HT-29 (cell line): ENCODE data around the gene TEAD1. TPM values are rescaled to one million over a fixed set of nuclear protein-coding genes. Genes with fewer than 3 reads are reported as not detected.
"Not testable (repeated sequence)": the region's sequence is repeated elsewhere in the genome, so short reads cannot be mapped to it uniquely, and the experiment has no call there.

Experiments used
- DNase-seq: peaks from one replicate; pipeline ENCODE4 v3.0.0-alpha.2; 2015; ENCODE audit warnings: low spot score
- total RNA-seq: library from RNA; depleted of rRNA; stranded (reverse); fragments of >200 nt; shearing (Covaris generic); gene quantifications from 2 replicates; pipeline ENCODE4 v1.2.3, GENCODE V29; 2014

TEAD1 gene
- total RNA-seq, 1 experiment from 2014 or later = 102 TPM

- DNase-seq = no peak
Measured at GRCh38 chr11:12734625-12735024, 60.4 kb downstream of the TEAD1 start.

- DNase-seq = no peak
Measured at GRCh38 chr11:12735262-12735661, 61.0 kb downstream of the TEAD1 start.

GRCh38 chr11:12737024-12737423, 62.8 kb downstream of the TEAD1 start:
- no peak for DNase-seq

DNA sequence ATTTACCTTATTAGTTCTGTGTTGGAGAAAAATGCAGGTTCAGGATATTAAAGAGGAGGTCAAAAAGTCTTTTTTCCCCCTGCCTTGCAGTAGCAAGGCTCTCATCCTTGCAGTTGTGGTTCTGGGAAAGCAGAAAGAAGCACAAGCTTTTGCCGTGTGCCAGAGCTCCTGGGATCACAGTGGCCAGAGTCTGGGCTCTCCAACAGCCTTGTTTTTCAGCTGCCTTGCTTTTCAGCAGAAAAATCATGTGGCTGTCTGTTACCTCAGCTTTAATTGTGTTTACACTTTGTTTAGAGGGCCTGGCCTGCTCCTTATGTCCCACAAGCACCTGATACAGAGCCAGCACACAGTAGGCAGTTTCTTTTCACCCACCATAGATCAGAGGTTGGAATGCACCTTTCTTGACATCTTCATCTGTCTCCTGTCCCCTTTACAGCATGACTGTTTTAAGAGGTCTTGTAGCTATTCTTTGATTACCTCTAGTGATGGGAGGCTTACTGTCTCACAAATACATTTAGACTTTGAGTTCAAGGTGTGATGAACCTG, 67.5 kb downstream of the TEAD1 start:
- DNase-seq = no peak

- DNase-seq = no peak
Measured at GRCh38 chr11:12743834-12744449, 69.7 kb downstream of the TEAD1 start.

- DNase-seq = peak; percentile 63
Measured at GRCh38 chr11:12744826-12745502, 70.7 kb downstream of the TEAD1 start.

DNA sequence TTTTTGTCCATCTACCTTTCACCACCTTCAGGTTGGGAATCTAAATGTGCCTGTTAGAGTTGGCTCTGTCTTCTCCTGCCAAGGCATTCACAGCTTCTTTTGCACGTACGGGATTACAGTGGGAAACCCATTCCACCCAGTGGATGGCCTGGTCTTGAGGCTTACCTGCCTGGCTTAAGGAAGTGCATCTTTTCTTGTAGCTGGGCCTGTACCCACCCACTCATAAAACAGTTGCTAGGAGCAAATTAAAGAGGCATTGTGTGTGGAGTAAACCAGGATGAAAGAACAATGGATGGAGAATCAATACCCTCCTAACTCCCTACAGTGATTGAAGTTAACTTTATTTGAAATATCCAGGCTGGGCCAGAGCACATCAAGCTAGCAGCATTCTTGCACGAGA, 71.6 kb downstream of the TEAD1 start:
- DNase-seq = peak; percentile 85

DNA sequence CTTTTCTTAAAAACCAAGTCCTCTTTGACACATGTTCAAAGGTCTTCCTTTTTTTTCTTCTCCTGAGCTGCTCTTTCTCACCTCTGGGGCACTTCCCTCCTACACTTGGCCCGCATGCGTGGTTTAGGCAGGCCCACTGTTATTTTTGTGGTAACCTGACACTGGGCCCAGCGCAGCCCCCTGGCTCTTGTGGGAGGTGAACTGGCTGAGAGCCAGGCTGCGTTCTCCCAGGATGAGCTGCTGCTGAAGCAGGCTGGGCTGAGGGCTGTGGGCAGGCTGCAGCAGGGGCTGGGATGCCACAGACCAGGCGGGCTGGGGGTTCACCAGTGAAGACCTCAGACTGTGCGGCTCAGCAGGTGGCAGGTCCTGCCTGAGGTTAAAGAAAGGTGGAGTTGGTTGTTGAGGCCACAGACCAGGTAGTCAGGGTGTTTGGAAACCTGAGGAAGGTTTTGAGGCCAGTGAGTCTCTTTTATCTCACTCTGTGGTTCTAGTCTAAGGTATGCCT, 72.4 kb downstream of the TEAD1 start:
- peak; percentile 74 for DNase-seq

- no peak for DNase-seq
Measured at GRCh38 chr11:12748561-12748960, 74.3 kb downstream of the TEAD1 start.

- DNase-seq = no peak
Measured at GRCh38 chr11:12749442-12749841, 75.2 kb downstream of the TEAD1 start.

DNA sequence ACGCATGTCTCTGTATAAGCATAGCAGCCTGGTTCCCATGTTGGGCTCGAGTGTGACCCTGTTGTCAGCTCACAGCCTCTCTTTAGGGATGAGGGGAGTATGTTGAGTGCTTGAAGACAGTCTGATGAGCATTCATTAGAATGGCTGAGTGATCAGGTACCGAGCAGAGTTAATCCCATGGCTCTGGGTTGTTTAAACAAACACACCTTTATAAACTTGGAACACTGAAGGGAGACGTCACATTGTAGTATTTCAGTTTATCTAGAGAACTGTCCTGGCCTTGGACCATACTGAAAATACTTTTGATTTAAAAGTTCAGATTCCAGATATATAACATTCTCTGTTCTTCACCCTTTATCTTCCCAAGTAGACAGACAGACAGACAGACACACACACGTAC, 76.0 kb downstream of the TEAD1 start:
- DNase-seq = no peak

DNA sequence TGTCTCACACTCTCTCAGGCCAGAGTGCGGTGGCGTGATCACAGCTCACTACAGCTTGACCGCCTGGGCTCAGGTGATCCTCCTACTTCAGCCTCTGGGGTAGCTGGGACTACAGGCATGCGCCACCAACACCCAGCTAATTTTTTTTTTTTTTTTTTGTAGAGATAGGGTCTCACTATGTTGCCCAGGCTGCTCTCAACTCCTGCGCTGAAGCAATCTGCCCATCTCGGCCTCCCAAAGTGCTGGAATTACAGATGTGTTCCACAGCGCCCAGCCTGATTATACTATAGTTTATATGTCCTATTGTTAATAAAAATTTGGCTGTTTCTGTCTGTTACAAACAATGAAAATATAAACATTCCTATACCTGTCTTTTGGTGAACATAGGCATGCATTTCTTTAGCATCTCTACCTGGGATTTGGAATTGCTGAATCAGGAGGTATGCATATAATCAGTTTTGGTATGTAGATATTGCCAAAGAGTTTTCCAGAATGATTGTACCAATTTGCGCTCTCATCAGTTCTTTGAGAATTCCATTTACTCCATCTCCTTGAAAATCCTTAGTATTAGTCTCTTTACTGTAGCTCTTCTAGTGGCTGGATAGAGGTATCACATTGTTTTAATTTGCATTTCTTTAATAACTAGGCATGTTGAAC, 78.8 kb downstream of the TEAD1 start:
- DNase-seq = no peak

DNA sequence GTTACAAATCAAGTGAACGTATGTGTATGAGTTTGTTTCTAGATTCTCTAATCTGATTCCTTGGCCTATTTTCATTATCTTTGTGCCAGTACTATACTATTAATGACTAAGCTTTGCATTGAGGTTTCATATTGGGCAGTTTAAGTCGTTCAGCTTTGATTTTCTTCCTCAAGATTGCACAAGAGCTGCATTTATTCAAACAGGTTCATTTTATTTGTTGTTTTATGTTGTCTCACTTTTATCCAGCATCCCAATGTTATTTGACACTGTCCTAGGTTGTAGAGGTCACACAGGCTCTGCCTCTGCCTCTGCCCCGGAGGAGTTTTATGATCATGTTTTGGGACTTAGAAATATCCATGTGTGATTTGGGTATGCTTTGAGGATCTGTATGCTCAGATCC, 79.8 kb downstream of the TEAD1 start:
- no peak for DNase-seq

DNA sequence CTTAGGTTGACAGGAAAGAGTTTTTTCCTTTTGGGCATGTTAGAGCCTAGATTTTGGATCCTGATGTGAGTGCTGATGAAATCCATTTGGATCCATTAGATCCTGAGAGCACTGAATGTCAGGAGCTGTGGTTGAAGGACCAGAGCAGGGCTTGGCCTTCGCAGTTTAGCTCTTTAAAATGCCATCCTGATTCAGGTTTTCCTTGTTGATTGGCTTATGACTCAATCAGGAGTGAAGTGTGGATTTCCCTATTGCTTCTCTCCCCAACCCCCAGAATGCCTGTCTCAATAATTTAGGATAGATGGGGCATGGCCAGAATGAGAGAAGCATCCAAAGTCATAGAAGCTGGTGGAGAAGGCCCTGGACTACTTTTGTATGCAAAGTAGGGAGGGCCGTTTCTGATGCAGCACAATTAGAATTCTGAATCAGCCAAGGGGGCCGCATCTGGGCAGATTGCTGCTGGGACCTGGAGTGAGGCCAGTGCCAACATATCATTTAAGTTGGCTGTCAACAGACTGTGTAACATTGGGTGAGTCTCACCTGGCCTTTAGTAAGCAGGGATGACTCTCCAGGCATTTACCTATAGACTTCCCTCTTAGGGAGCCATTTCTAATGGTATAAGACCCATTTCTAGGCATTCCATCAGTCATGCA, 80.5 kb downstream of the TEAD1 start:
- no peak for DNase-seq

DNA sequence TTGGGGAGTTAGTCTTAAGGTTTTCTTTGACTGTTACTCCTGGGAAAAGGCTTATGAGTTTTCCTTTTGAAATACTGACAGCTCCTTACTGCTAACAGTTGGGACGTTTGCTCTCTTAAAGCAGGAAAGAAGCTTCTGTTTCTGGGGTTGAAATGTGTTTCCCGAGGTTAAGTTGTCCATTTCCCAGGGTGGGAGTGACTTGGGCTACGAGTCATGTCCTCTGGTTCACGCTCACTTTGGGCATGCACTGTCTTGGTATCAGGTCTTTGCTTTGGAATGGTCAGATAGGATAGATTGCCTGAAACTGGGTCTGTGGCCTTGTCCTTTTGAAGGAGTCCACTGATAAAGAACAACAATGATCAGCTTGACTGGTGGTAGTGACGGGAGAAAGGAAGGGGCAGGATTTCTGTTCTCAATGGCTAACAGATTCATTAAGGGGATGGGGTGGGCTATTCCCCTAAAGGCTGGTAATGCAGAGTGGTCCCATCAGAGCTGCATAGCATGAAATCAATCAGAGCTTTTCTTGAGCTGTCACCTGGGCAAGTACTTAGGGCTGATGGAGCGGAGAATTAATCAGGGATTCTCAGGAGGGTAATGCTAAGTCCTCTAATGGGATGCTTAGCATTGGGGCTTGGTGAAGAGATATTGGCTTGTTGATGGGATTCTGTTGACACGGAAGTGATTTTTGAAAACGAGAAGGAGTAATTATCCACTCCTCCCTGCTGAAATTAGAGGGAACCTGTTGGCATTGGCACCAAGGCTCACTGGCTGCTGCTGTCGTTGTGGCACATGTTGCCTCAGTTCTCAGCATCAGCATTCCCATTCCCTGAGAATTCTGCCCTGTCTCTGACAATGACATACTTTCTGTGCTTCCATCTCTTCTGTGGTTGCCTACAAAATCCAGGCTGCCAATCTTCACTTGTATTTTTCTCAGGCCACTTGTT, 81.6 kb downstream of the TEAD1 start:
- no peak for DNase-seq

DNA sequence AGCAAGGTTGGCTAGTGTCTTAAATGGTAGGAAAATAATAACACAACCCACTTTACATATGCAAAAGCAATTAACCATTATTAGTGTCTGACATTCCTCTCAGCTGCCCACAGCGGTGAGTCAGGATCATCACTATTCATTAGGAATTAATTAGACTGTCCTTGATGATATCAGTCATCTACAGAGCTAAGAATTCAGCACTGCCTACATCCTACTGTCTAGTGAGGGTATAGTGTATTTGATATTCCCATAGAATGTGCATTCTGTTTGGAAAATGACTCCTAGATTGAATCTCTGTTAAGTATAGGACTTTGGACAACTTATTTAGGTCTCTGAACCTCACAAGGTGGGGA, 82.2 kb downstream of the TEAD1 start:
- no peak for DNase-seq

DNA sequence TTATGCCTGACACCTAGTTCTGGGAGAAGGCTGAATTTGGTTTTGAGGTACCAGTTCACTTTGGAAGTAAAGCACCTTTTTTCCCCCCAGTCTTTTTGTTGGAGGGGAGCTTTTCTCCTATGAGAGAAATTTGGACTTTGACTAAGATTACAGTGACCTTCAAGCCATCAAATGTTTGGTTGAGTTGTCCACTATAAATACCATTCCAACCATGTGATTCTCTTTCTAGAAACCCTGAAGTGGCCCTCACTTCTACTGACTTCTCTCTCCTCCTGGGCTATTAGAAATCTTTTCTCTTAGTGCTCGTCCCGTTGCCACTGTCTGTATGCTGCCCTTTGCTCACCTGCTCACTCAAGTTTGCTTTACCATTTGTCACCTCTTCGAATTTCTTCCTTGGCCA, 82.6 kb downstream of the TEAD1 start:
- DNase-seq = no peak

DNA sequence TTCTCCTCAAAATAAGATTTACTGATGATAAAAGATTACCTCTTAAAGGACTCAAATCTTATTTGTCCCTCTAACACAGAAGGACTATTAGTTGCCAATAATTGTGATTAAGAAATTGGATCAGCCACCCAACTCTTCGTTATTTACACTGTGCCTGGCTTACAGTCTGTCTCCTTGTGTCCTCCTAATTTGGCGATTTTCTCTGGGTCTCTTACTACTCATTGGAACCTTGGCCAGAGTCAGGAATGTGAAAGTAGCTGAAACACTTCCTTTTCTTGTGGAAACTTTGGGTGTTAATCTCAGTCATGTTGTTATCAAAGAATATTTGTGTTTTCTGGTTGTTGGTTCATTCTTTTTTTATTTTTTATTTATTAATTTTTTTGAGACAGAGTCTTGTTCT, 83.2 kb downstream of the TEAD1 start:
- no peak for DNase-seq

GRCh38 chr11:12758117-12758516, 83.9 kb downstream of the TEAD1 start:
- not testable (repeated sequence) for DNase-seq

DNA sequence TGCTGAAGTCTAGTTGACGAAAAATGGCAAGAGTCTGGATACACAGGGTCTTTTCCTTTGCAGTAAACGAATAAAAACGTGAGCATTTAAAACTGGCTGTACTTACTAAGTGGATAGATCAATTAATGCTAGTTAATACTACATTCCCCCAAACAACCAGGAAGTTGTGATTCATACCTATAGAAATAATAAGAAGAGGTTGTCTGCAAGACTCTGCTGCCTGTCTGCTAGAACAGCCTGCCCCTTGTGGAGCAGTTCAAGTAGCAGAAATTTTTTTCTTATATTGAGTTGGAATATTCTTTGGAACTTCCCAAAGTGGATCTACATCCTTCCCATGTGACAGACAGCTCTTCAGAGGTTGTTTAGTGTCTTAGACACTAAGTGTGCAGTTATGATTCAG, 86.8 kb downstream of the TEAD1 start:
- DNase-seq = peak; percentile 64

- DNase-seq = no peak
Measured at GRCh38 chr11:12762278-12762677, 88.1 kb downstream of the TEAD1 start.
